H54 (cell line): Measurements from ENCODE around the gene EXOSC2.

Experiments used
- DNase-seq: peaks from one replicate; pipeline ENCODE4 v3.0.0; 2011; ENCODE audit warnings: low spot score, mixed read lengths; ENCODE audit not compliant: insufficient read length
- FAIRE-seq: peaks from 3 replicates; lab custom pipeline; 2011; peaks lifted over from hg19 to GRCh38; lab: Jason Lieb, UNC
- POLR2A ChIP-seq: IDR thresholded peaks from 2 replicates; pipeline ENCODE4 v1.6.1; 2011; ENCODE audit warnings: low read depth, mild to moderate bottlenecking, low read length

The EXOSC2 gene

GRCh38 chr9:130663258-130663976 is 30.2 kb upstream of the EXOSC2 start:
- DNase-seq = no peak
- TF ChIP-seq POLR2A = no peak
- FAIRE-seq = no peak

- FAIRE-seq = no peak
- DNase-seq = no peak
Measured at GRCh38 chr9:130663977-130664250, 29.7 kb upstream of the EXOSC2 start.

GRCh38 chr9:130664251-130665028 is 29.1 kb upstream of the EXOSC2 start, which contains the start of gene PRDM12:
PRDM12 (plus strand) TSS chr9:130664594; CDS start chr9:130664654, 60 bp downstream.
- DNase-seq (no peak), FAIRE-seq (no peak)
- no peak for TF ChIP-seq POLR2A

More at GRCh38 chr9:130663977-130664250, 29.7 kb upstream of the EXOSC2 start:
- TF ChIP-seq POLR2A = no peak

DNA sequence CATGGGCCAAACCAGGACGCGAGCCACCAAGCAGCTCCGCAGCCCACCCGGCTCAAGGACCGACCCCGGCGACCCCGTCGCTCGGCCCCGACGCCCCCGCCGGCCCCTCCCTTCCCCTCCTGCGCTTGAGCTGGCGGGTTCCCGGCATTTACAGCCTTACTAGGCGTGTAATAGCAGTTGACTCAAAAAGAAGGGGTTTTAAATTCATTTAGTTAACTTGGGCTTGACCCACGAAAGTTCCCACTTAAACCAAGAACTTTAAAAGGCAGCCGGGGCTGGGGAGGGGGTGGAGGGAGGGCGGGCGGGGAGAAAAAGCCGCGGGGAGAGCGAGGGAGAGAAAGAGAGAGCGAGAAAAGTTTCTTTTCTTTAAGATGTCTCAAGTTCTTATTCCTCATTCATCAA is 28.6 kb upstream of the EXOSC2 start:
- DNase-seq (no peak), FAIRE-seq (no peak)
- no peak for TF ChIP-seq POLR2A

DNA sequence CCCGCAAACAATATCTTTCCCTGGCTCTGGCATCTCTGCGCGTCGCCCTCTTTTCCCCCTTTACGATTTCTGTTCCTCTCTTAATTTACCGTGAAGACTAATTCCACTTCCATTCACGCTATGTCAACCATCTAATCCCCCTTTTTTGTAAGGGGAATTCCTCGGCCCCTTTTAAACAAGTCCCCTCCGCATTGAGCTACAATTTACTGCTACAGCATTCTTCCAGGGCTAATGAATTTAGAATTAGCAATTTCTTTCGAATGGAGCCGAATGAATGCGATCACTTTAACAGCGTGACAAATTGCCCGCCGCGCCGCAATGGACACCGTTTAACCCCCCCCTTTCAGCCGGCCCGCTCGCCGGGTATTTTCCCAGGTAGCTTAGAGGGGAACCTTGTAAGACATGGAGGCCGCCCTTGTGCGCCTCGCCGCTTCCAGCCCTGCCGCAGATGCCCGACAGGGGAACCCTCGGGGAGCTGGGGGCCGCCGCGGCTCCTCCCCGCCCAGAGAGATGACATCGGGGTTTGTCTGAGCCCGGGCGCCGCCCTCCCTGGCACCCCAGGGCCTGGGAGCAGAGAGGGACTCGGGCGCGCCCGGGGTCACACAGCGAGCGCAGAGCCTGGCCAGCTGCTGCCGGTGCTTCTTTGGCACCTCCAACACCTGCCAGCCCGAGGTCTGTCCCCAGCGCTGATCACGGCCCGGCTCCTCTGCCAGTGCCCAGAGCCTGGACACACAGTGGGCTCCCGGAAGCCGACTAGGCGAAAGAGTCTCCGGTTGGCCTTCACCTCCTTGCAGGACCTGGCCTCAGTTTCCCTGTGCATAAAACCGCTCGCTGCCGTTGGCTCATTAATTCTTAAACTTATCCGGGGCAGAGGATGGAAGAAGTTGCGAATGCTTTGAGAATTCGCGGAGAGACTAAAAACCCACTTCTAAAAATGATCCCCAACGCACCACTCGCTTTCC is 27.9 kb upstream of the EXOSC2 start:
- TF ChIP-seq POLR2A = no peak
- FAIRE-seq (no peak), DNase-seq (no peak)

DNA sequence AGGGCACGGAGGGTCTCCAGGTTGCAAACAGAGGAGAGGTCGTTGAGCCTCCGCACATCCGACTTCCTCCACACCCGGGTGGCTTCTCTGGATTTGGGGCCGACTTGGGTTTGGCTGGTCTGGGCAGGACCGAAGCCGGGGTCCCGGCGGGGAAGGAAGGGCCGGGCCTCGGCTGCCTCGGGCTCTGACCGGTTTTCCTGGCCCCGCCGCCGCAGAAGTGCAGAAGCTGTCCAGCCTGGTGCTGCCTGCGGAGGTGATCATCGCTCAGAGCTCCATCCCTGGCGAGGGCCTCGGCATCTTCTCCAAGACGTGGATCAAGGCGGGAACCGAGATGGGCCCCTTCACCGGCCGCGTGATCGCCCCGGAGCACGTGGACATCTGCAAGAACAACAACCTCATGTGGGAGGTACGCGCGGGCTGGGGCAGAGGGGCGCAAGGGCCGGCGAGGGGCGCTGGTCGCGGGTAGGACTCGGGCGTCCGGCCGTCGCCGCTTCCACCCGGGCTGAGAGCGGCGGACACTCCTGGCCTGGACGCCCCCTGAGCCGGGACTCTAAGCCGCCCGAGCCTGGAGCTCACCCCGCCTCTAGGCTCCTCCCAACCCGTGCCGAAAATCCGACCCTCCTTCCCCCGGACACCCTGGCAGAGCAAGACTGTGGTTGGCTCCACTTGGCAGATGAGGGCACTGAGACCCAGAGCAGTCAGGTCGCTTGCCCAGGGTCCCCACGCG is 27.0 kb upstream of the EXOSC2 start:
- TF ChIP-seq POLR2A = no peak
- DNase-seq = no peak
- no peak for FAIRE-seq

GRCh38 chr9:130667120-130667435 is 26.5 kb upstream of the EXOSC2 start:
- DNase-seq = no peak
- no peak for TF ChIP-seq POLR2A
- FAIRE-seq = no peak

GRCh38 chr9:130668196-130668595 is 25.4 kb upstream of the EXOSC2 start:
- DNase-seq (no peak), FAIRE-seq (no peak)
- no peak for TF ChIP-seq POLR2A

GRCh38 chr9:130668659-130669058 is 24.9 kb upstream of the EXOSC2 start:
- no peak for TF ChIP-seq POLR2A
- FAIRE-seq (no peak), DNase-seq (no peak)

DNA sequence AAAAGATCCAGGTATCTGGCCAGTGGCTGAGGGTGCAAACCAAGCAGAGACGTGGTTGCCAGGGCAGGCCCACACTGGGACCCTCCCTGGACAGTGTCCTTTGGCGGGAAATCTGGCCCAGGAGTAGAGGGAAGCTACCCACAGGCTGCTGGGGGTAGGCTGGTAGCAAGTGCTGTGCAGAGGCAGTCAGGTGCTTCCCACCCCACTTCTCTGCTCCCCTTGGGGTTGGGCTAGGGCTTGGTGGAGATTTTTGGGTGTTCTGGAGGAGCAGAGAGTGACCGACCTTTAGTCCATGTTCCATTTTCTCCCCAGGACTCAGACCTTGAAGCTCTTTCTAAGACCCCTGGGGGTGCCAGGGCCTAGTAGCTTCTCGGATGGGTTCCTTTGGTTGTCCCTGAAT is 23.6 kb upstream of the EXOSC2 start:
- no peak for FAIRE-seq
- DNase-seq = no peak
- TF ChIP-seq POLR2A = no peak

DNA sequence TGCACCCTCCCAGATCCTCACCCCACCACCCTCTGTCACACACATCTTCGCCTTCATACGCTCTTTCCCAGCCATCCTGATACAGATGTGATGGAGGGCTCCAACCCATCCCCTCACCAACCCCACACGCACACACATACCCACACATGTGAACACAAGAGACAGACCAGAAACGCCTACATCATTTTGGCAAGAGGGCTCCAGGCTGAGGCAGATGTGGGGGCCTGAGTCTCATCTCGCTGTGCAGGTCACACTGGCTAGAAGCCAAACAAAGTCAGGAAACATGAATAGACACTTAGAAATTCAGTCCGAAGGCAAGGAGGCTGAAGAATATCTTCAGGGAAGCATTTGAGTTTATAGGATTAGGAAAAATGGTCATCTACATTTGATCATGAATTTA is 22.9 kb upstream of the EXOSC2 start:
- no peak for TF ChIP-seq POLR2A
- FAIRE-seq (no peak), DNase-seq (no peak)

DNA sequence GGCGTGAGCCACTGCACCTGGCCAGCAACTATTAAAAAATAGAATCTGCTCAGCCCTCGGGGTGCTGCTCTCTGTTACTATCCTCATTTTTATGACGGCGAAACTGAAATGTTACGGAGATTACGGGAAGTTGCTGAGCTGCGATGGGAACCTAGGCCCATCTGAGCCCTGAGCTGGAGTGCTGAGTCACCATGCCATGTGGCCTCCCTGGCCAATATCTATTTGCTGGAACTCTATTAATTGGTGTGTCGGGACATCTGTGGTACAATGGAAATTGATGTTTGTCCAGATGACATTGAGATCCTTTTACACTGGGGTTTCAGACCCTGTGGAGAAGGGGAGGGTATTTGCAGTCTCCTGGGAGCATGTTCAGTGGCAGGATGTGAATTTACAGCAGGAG is 21.1 kb upstream of the EXOSC2 start:
- no peak for DNase-seq
- no peak for FAIRE-seq

DNA sequence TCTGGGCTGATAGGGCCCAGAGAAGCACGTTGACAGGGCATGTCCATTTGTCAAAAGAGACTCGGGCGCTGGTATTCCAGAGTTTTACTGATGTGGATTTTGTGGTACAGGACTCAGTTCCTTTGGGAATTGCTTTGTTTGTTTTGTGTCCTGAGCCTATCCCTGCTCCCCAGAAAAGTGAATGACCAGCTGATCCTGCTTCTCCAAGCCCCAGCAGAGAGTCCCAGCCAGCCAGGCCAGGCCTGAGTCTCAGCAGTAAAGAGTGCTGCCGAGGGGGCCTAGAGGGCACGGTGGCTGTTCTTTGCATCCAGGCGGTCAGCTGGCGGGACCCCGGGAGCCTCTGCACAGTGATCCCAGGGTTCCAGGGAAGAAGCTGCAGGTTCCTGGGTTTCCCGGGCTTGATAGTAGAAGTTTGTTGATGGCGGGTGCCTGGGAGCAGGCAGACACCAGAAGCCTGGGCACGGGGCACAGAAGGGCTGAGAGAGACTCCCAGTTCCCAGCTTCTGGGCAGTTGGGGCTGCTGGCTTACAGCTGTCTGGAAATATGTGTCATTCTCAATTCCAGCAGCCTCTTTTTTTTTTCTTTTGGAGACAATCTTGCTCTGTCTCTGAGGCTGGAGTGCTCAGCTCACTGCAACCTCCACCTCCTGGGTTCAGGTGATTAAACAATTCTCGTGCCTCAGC is 20.5 kb upstream of the EXOSC2 start:
- TF ChIP-seq POLR2A = no peak
- FAIRE-seq = no peak
- DNase-seq = no peak

More for the DNA sequence above, 21.1 kb upstream of the EXOSC2 start:
- TF ChIP-seq POLR2A = no peak
